Panc1 (cell line): Measurements from ENCODE around the gene SOBP. TPM values are rescaled to one million over a fixed set of nuclear protein-coding genes. Genes with fewer than 3 reads are reported as not detected.

Experiments used
- ATAC-seq: fragments of 200-7000 bp; cut with Tn5 transposase; 2 replicates; pipeline ENCODE4 v1.9.1; 2020; ENCODE audit warnings: mild to moderate bottlenecking, moderate library complexity
- BruUV-seq: library from RNA; stranded (reverse); fragments of 400-500 nt; replicated peaks from 2 replicates; lab custom pipeline; 2021; lab: Mats Ljungman, UMichigan
- CTCF ChIA-PET: fragments of 300-600 bp; sonication (Branson Sonifier 250); formaldehyde crosslinking; loops from one replicate; lab custom pipeline; 2022; ENCODE audit warnings: antibody characterized with exemption; lab: Charles Lee
- POLR2A ChIA-PET: fragments of 300-600 bp; sonication (Branson Sonifier 250); formaldehyde crosslinking; loops from one replicate; lab custom pipeline; 2022; ENCODE audit warnings: antibody characterized with exemption; lab: Charles Lee
- DNase-seq: peaks from one replicate; pipeline ENCODE4 v3.0.0-alpha.2; 2010; ENCODE audit warnings: low read depth, low spot score
- H3K27ac ChIP-seq: 2 replicates; pipeline ENCODE4 v1.5.1; 2011; ENCODE audit warnings: mild to moderate bottlenecking, low read length, inconsistent platforms
- H3K27me3 ChIP-seq: fragments of 200-500 bp; sonication (Bioruptor generic); 2 replicates; pipeline ENCODE4 v1.6.0; 2014; ENCODE audit warnings: low read length, inconsistent platforms; ENCODE audit not compliant: control insufficient read depth, insufficient read depth
- H3K36me3 ChIP-seq: fragments of 200-500 bp; sonication (Bioruptor generic); 2 replicates; pipeline ENCODE4 v1.5.1; 2014; ENCODE audit warnings: inconsistent platforms, mild to moderate bottlenecking, low read length, moderate library complexity; ENCODE audit not compliant: control insufficient read depth, insufficient read depth
- H3K4me1 ChIP-seq: 2 replicates; pipeline ENCODE4 v1.5.1; 2011; ENCODE audit warnings: inconsistent platforms, mild to moderate bottlenecking, low read length, moderate library complexity; ENCODE audit not compliant: control insufficient read depth, insufficient read depth
- H3K4me3 ChIP-seq, 2 experiments: 2 replicates each; pipeline ENCODE4 v1.5.1; 2011 to 2012; ENCODE audit warnings: low read depth in 2 of 2, low read length in 2 of 2, mild to moderate bottlenecking in 2 of 2, inconsistent platforms in 1 of 2, moderate library complexity in 1 of 2
- H3K9me3 ChIP-seq: fragments of 200-500 bp; sonication (Bioruptor generic); 2 replicates; pipeline ENCODE4 v1.5.1; 2014; ENCODE audit warnings: low read depth, mild to moderate bottlenecking, inconsistent platforms, low read length, moderate library complexity; ENCODE audit not compliant: control insufficient read depth, insufficient read depth
- CTCF ChIP-seq: fragments of 450-650 bp; IDR thresholded peaks from 2 replicates; pipeline ENCODE4 v1.5.1; 2017; ENCODE audit warnings: mild to moderate bottlenecking
- POLR2AphosphoS5 ChIP-seq: IDR thresholded peaks from 2 replicates; pipeline ENCODE4 v1.6.1; 2012; ENCODE audit warnings: mild to moderate bottlenecking, low read depth, low read length, moderate library complexity
- SIN3A ChIP-seq: IDR thresholded peaks from 2 replicates; pipeline ENCODE4 v1.6.1; 2012; ENCODE audit warnings: low read depth, mild to moderate bottlenecking, low read length, moderate library complexity, borderline replicate concordance; ENCODE audit not compliant: insufficient read depth
- TCF7L2 ChIP-seq: IDR thresholded peaks from 2 replicates; pipeline ENCODE4 v1.6.1; 2011; ENCODE audit warnings: mild to moderate bottlenecking, low read depth, low read length, inconsistent platforms
- in situ Hi-C: cut with HindIII; loops from 2 replicates; pipeline ENCODE4 v1.10.0; 2016; ENCODE audit warnings: low sequenced_read_pairs, low pct_unique_long_range_greater_than_20kb
- intact Hi-C: fragments of 100-400 bp; cut with micrococcal nuclease; formaldehyde crosslinking; loops from one replicate; pipeline ENCODE4 v1.10.0; 2022; ENCODE audit not compliant: unreplicated experiment
- total RNA-seq: library from RNA; stranded (reverse); gene quantifications from one replicate; pipeline ENCODE4 v1.2.1, GENCODE V29; 2021; ENCODE audit not compliant: unreplicated experiment
- TF ChIP-seq, protein P1 (sequence below), 2 experiments: IDR thresholded peaks; 2 replicates each; pipeline ENCODE4 v1.6.1; 2011 to 2012; ENCODE audit warnings: low read depth in 2 of 2, control low read depth in 1 of 2, low read length in 1 of 2, mild to moderate bottlenecking in 1 of 2, moderate library complexity in 1 of 2; ENCODE audit not compliant: insufficient read depth in 1 of 2

SOBP gene
- total RNA-seq, 1 experiment from 2014 or later, result 9.0 TPM

DNA sequence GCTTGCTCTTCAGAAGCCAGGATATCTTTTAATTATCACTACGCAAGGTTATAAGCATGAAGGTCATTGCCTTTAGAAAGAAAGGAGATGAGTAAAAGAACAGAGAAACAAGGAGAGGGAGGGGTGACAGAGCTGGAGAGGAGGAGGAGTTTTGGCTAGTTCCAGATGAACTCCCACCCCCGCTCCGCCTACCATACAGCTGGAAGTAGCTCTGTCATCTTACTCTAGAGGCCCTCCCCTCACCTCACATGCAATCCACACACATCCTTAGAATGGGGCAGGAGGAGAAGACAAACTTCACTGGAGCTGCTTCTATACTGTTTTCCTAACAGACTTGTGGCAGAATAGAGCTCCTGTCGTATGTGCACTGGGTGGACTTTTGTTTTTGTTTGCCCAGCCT is 189.5 kb downstream of the SOBP start:
- no peak for TF ChIP-seq TCF7L2
- TF ChIP-seq SIN3A, result no peak
- TF ChIP-seq CTCF, result no peak
- TF ChIP-seq, protein P1, sequence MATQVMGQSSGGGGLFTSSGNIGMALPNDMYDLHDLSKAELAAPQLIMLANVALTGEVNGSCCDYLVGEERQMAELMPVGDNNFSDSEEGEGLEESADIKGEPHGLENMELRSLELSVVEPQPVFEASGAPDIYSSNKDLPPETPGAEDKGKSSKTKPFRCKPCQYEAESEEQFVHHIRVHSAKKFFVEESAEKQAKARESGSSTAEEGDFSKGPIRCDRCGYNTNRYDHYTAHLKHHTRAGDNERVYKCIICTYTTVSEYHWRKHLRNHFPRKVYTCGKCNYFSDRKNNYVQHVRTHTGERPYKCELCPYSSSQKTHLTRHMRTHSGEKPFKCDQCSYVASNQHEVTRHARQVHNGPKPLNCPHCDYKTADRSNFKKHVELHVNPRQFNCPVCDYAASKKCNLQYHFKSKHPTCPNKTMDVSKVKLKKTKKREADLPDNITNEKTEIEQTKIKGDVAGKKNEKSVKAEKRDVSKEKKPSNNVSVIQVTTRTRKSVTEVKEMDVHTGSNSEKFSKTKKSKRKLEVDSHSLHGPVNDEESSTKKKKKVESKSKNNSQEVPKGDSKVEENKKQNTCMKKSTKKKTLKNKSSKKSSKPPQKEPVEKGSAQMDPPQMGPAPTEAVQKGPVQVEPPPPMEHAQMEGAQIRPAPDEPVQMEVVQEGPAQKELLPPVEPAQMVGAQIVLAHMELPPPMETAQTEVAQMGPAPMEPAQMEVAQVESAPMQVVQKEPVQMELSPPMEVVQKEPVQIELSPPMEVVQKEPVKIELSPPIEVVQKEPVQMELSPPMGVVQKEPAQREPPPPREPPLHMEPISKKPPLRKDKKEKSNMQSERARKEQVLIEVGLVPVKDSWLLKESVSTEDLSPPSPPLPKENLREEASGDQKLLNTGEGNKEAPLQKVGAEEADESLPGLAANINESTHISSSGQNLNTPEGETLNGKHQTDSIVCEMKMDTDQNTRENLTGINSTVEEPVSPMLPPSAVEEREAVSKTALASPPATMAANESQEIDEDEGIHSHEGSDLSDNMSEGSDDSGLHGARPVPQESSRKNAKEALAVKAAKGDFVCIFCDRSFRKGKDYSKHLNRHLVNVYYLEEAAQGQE (IDR thresholded peaks at IDR 0.05; ENCODE audit: insufficient read depth in 1 of 2, low read depth in 2 of 2, low read length in 1 of 2), result no peak
- no peak for TF ChIP-seq POLR2AphosphoS5
- CTCF ChIA-PET, result interaction anchor here (0.5 to 0.8 kb wide), 3 partner anchors 169 to 550 kb away, joined by 3 to 4 read pairs (median 3); no protein-coding TSS in a partner anchor
- DNase-seq, result no peak
- Histone ChIP-seq H3K36me3 (no peaks in the 10 kb centered on the region), H3K27ac (no peak overlapping the region), H3K9me3 (no peaks in the 10 kb centered on the region), H3K4me1 (no peaks in the 10 kb centered on the region), H3K4me3 (no peak overlapping the region), H3K27me3 (peaks cover 5% of the 10 kb centered on the region; the same call in 1 of the 2 replicates)
- in situ Hi-C loops, result no loop called here
- intact Hi-C loops, result loop anchor here (10.0 kb wide), 1 partner anchor 545 kb away; no protein-coding TSS in a partner anchor
- POLR2A ChIA-PET, result interaction anchor here (0.7 kb wide), 1 partner anchor 165 kb away, joined by 4 read pairs; no protein-coding TSS in a partner anchor
- ATAC-seq, result no peak
- BruUV-seq, result no TSS peak

- Histone ChIP-seq H3K27ac (no peak overlapping the region), H3K36me3 (no peaks in the 10 kb centered on the region), H3K4me1 (no peaks in the 10 kb centered on the region), H3K9me3 (no peaks in the 10 kb centered on the region), H3K27me3 (peaks cover 5% of the 10 kb centered on the region; the same call in 1 of the 2 replicates), H3K4me3 (no peak overlapping the region)
- BruUV-seq, result no TSS peak
- DNase-seq (no peak), ATAC-seq (no peak)
- no peak for TF ChIP-seq SIN3A
- TF ChIP-seq, protein P1 (IDR thresholded peaks at IDR 0.05; ENCODE audit: insufficient read depth in 1 of 2, low read depth in 2 of 2, low read length in 1 of 2), result no peak
- no peak for TF ChIP-seq CTCF
- TF ChIP-seq POLR2AphosphoS5, result no peak
- TF ChIP-seq TCF7L2, result no peak
- ChIA-PET POLR2A (no interaction called here), CTCF (no interaction called here)
- in situ Hi-C loops, result no loop called here
- intact Hi-C loops, result no loop called here
These were observed 192.8 kb downstream of the SOBP start for GRCh38 chr6:107682721-107683120.
